Ectodermal cell (in vitro differentiated cells): ENCODE measurements around the gene MZF1.

Experiments
- H3K27ac ChIP-seq: 2 replicates; pipeline ENCODE4 v1.7.0; 2013; ENCODE audit warnings: mild to moderate bottlenecking, low read depth, low read length; ENCODE audit not compliant: insufficient read depth, poor library complexity, severe bottlenecking
- H3K27me3 ChIP-seq: 2 replicates; pipeline ENCODE4 v1.7.0; 2013; ENCODE audit warnings: mild to moderate bottlenecking, low read length; ENCODE audit not compliant: insufficient read depth, control insufficient read depth, poor library complexity, severe bottlenecking
- H3K36me3 ChIP-seq: one replicate; pipeline ENCODE4 v1.7.0; 2013; ENCODE audit warnings: low read length; ENCODE audit not compliant: control insufficient read depth, insufficient read depth
- H3K4me1 ChIP-seq: one replicate; pipeline ENCODE4 v1.7.0; 2013; ENCODE audit warnings: low read length; ENCODE audit not compliant: control insufficient read depth, insufficient read depth
- H3K4me3 ChIP-seq: 2 replicates; pipeline ENCODE4 v1.7.0; 2013; ENCODE audit warnings: low read depth, low read length, control low read depth; ENCODE audit not compliant: insufficient read depth
- H3K9me3 ChIP-seq: 2 replicates; pipeline ENCODE4 v1.7.0; 2013; ENCODE audit warnings: mild to moderate bottlenecking, low read length, moderate library complexity; ENCODE audit not compliant: control insufficient read depth
- WGBS, 2 experiments: methylation state at CpG; one replicate each; pipeline ENCODE4 v1.1.7; 2013; ENCODE audit warnings: missing lambda C conversion rate in 2 of 2; 5-methylcytosine and 5-hydroxymethylcytosine counted together

The MZF1 gene

GRCh38 chr19:58560007-58560887 lies 12.9 kb downstream of the MZF1 start:
- Histone ChIP-seq H3K27ac (peak overlapping the region; percentile 86), H3K4me1 (peaks cover 36% of the 10 kb centered on the region), H3K36me3 (peaks cover 17% of the 10 kb centered on the region), H3K27me3 (peaks cover 28% of the 10 kb centered on the region), H3K9me3 (no peaks in the 10 kb centered on the region), H3K4me3 (peak overlapping the region; percentile 64)
- 92 to 93% methylated on average over 8 of the region's 8 CpGs for WGBS, 2 experiments

- WGBS, 2 experiments, result 1 to 2% methylated on average over 33 of the region's 33 CpGs
- peak overlapping the region; percentile 99 for H3K27ac ChIP-seq
- H3K36me3 ChIP-seq, result peaks cover 17% of the 10 kb centered on the region
- H3K4me1 ChIP-seq, result peaks cover 36% of the 10 kb centered on the region
- no peaks in the 10 kb centered on the region for H3K9me3 ChIP-seq
- peak overlapping the region; percentile 64 for H3K4me3 ChIP-seq
- peaks cover 28% of the 10 kb centered on the region for H3K27me3 ChIP-seq
Observed at GRCh38 chr19:58559275-58560006, 13.7 kb downstream of the MZF1 start.

GRCh38 chr19:58558623-58559274 lies 14.4 kb downstream of the MZF1 start:
- 0% methylated on average over 76 of the region's 76 CpGs for WGBS, 2 experiments
- Histone ChIP-seq H3K9me3 (no peaks in the 10 kb centered on the region), H3K4me3 (peak overlapping the region; percentile 64), H3K4me1 (peaks cover 36% of the 10 kb centered on the region), H3K36me3 (peaks cover 17% of the 10 kb centered on the region), H3K27me3 (peaks cover 25% of the 10 kb centered on the region), H3K27ac (peak overlapping the region; percentile 99)

GRCh38 chr19:58558066-58558622 lies 15.0 kb downstream of the MZF1 start, which contains the start of gene UBE2M:
UBE2M (minus strand) TSS chr19:58558611; CDS start chr19:58558381, 230 bp downstream.
- no peaks in the 10 kb centered on the region for H3K9me3 ChIP-seq
- 0% methylated on average over 62 of the region's 62 CpGs for WGBS, 2 experiments
- peak within 1 kb of the TSS; percentile 99 for H3K27ac ChIP-seq
- H3K4me3 ChIP-seq, result peak within 1 kb of the TSS; percentile 64
- H3K27me3 ChIP-seq, result peaks cover 19% of the 10 kb centered on the region
- H3K36me3 ChIP-seq, result peaks cover 17% of the 10 kb centered on the region
- H3K4me1 ChIP-seq, result peaks cover 34% of the 10 kb centered on the region

GRCh38 chr19:58557221-58558065 lies 15.7 kb downstream of the MZF1 start:
- Histone ChIP-seq H3K27me3 (peaks cover 12% of the 10 kb centered on the region), H3K4me1 (peaks cover 32% of the 10 kb centered on the region), H3K36me3 (peaks cover 17% of the 10 kb centered on the region), H3K9me3 (no peaks in the 10 kb centered on the region), H3K27ac (peak overlapping the region; percentile 78), H3K4me3 (peak overlapping the region; percentile 64)
- 42 to 44% methylated on average over 12 of the region's 12 CpGs for WGBS, 2 experiments

- no peak overlapping the region for H3K27ac ChIP-seq
- peak overlapping the region; percentile 64 for H3K4me3 ChIP-seq
- WGBS, 2 experiments, result 90% methylated on average over 10 of the region's 10 CpGs
Observed at GRCh38 chr19:58556622-58557220, 16.4 kb downstream of the MZF1 start.

GRCh38 chr19:58555920-58556621 lies 17.1 kb downstream of the MZF1 start:
- Histone ChIP-seq H3K27me3 (no peaks in the 10 kb centered on the region), H3K9me3 (no peaks in the 10 kb centered on the region), H3K36me3 (peaks cover 27% of the 10 kb centered on the region), H3K4me3 (no peak overlapping the region), H3K4me1 (peaks cover 32% of the 10 kb centered on the region), H3K27ac (no peak overlapping the region)
- 94 to 95% methylated on average over 16 of the region's 16 CpGs for WGBS, 2 experiments

More at GRCh38 chr19:58556622-58557220, 16.4 kb downstream of the MZF1 start:
- peaks cover 32% of the 10 kb centered on the region for H3K4me1 ChIP-seq
- H3K36me3 ChIP-seq, result peaks cover 21% of the 10 kb centered on the region
- peaks cover 5% of the 10 kb centered on the region for H3K27me3 ChIP-seq
- no peaks in the 10 kb centered on the region for H3K9me3 ChIP-seq

- H3K9me3 ChIP-seq, result no peaks in the 10 kb centered on the region
- peak overlapping the region; percentile 92 for H3K4me3 ChIP-seq
- no peaks in the 10 kb centered on the region for H3K27me3 ChIP-seq
- H3K27ac ChIP-seq, result peak overlapping the region; percentile 84
- H3K36me3 ChIP-seq, result peaks cover 31% of the 10 kb centered on the region
- 81 to 82% methylated on average over 4 of the region's 4 CpGs for WGBS, 2 experiments
- H3K4me1 ChIP-seq, result peaks cover 31% of the 10 kb centered on the region
Observed at GRCh38 chr19:58555369-58555885, 17.7 kb downstream of the MZF1 start.
